Fibroblast of skin of left biceps (primary cell): ENCODE results near the gene IFT80.
"Not testable (repeated sequence)": the region's sequence is repeated elsewhere in the genome, so short reads cannot be mapped to it uniquely, and the experiment has no call there.

ENCODE experiments used
- DNase-seq, 2 experiments: peaks; one replicate each; pipeline ENCODE4 v3.0.0-alpha.2; 2013; ENCODE audit warnings: low read depth in 2 of 2

Gene IFT80

DNA sequence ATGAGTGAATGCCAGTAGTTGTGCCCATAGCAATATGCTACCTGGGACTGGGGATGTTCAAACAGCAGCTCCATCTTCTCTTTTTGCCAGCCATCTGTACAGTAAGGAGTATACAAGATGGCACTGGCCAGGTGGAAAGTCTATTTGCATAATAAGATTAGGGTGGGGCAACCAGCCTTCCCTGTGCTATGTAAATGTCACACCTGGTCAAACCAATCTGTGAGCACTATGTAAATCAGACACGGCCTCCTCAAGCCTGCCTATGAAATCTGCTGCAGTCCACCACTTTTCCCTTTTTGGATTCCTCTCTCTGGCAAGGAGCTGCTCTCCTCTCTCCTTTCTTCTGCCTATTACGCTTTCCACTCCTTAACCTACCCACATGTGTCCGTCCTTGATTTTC, 120.8 kb downstream of the IFT80 start:
- no peak for DNase-seq

GRCh38 chr3:160265088-160265487, 133.9 kb downstream of the IFT80 start:
- no peak for DNase-seq

GRCh38 chr3:160260587-160261270, 138.3 kb downstream of the IFT80 start:
- no peak for DNase-seq

GRCh38 chr3:160259589-160259988, 139.4 kb downstream of the IFT80 start:
- no peak for DNase-seq

DNA sequence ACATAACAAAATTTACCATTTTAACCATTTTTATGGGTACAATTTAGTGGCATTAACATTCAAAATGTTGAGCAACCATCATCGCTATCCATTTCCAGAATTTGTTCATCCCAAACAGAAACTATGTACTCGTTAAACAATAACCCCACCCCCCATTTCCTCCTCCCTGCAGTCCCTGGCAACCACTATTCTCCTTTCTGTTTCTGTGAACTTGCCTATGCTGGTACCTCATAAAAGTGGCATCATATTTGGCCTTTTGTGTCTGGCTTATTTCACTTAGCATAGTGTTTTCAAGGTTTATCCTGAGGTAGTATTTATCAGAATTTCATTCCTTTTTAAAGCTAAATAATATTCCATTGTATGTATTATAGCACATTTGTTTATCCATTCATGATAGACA, 141.4 kb downstream of the IFT80 start:
- no peak for DNase-seq

DNA sequence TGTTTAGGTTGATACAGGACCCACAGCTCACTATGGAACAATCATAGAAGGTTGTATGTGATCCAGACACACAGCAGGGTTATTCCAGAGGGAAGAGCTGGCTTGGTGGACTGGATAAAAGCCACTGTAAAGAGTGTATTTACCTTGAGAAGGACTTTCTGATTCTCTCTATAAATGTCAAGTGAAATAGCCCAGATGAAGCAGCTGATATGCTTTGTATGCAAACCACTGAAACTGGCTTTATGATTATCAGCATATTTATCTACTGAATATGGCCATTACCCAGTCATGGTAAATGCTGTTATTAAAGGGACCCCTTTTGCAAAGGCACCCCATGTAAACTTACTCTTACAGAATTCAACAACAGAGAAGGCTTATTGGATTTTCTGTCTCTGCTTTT, 145.7 kb downstream of the IFT80 start:
- DNase-seq = no peak

DNA sequence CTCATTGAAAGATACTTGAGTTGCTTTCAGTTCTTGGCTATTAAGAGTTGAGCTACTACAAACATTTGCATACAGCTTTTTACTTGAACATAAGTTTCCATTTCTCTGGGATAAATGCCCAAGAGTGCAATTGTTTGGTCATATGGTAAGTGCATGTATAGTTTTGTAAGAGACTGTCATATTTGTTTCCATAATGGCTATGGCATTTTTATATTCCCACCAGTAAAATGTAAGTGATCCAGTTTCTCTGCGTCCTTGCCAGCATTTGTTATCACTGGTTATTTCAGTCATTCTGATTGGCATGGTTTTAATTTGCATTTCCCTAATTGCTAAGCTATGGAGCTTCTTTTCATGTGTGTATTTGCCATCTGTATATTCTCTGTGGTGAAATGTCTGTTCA, 151.3 kb downstream of the IFT80 start:
- no peak for DNase-seq

GRCh38 chr3:160245261-160245800, 153.7 kb downstream of the IFT80 start:
- DNase-seq = no peak

DNA sequence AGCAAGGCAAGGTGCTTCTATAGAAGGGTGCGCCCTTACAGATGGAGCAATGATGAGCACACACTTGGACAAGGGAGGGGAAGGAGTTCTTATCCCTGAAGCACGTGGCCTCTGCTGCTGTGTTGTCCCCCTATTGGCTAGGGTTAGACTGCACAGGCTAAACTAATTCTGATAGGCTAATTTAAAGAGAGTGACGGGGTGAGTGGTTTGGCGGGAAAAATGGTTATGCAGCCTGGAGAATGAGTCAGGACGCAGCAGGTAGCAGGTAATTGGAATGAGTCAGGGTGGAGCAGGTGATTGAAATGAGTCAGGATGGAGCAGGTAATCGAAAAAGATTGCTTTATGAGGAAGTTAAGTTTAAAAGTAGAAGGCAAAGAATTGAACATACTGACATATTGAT, 158.3 kb downstream of the IFT80 start:
- not testable (repeated sequence) for DNase-seq

DNA sequence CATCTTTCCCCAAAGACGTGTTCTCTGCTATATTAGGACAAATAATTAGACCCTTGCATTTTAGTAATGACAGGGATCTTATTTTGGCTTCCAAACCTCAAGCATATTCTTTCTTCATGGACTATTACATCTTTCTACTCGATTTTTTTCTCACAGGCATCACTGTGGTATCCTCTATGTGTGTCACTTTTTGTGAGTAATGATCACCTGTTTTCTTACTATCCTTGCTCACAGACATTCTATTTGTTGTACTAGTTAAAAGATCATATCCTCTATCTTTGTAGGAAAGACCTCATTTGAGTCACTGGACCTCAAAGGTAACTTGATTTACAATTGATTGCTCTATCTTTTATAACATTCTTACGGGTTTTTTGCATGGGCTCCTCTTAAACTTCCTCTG, 167.0 kb downstream of the IFT80 start:
- DNase-seq = no peak

DNA sequence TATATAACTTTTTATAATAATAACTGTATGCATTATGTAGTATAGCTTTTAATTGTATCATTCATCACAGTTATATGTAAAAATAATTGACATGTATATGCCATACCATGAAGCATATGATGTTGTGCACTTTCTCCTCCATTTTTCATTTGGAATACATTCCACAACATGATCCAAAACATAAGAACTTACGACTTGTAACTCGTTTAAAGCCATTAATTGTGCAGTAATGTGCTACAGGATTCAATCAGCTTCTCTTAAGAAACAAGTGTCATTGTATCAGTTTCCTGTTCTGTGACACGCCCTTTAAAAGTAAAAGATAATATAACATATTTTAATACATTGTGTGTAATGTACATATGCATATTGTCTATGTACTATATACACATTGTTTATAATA, 171.6 kb downstream of the IFT80 start:
- DNase-seq = no peak

DNA sequence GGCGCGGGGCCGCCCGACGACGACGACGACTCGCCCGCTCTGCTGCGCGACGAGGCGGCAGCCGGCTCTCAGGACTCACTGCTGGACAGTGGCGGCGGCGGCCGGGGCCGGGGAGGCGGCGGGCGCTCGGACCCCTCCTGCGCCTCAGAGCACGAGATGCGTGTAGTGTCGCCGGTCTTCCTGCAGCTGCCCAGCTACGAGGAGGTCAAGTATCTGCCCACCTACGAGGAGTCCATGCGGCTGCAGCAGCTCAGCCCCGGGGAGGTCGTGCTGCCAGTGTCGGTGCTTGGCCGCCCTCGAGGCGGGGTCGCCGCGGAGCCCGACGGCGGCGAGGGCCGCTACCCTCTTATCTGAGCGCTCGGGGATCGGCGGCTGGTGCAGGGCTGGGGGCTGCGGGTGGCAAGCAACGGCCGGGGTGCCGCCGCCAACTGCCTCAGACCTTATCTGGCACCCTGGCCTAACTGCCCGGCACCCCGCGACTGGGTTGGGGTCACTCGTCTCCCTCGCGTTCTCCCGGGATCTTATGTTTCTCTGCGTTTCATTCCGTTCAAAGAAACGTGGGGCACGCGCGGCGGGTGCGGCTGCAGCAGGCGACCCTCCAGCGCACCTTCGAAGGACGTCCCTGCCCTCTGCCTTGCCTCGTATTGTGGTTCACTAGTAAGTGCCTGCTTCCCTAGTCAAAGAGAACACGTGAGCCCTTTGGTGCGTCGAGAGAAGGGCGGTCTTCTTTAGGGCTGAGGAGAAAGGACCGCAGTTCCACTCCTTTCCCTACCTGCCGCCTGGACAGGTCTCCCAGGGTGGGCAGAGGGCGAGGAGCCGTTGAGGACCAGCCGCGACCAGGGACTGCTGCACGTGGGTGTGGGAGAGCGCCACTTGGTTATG, 172.8 kb downstream of the IFT80 start:
- no peak for DNase-seq

- no peak for DNase-seq
Observed at GRCh38 chr3:160225176-160226025, 173.6 kb downstream of the IFT80 start, which contains the start of gene C3orf80. C3orf80 (plus strand) TSS chr3:160225422; CDS start chr3:160225636, 214 bp downstream.

- DNase-seq = no peak
Observed at GRCh38 chr3:160224811-160225175, 174.2 kb downstream of the IFT80 start.

DNA sequence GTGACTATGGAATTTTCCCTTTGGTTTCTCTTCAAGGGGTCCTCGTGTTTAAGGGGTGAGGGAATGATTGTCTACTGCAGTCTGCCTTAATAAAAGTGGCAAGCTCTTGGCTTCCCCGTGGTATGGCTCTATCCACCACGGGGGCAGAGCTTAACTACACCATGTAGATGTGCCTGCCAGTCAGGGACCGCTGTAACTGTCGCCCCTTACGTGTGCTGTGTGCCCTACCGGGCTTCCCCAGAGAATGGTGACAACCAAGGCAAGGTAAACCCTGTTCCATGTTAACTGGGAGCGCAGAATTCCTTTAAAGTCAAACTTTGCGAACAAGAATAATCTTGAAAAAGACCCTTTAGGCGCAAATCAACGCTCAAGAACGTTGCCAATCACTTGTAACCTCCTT, 174.8 kb downstream of the IFT80 start:
- DNase-seq = no peak

- no peak for DNase-seq
Observed at GRCh38 chr3:160221019-160221418, 178.0 kb downstream of the IFT80 start.

- no peak for DNase-seq
Observed at GRCh38 chr3:160220038-160220437, 179.0 kb downstream of the IFT80 start.

DNA sequence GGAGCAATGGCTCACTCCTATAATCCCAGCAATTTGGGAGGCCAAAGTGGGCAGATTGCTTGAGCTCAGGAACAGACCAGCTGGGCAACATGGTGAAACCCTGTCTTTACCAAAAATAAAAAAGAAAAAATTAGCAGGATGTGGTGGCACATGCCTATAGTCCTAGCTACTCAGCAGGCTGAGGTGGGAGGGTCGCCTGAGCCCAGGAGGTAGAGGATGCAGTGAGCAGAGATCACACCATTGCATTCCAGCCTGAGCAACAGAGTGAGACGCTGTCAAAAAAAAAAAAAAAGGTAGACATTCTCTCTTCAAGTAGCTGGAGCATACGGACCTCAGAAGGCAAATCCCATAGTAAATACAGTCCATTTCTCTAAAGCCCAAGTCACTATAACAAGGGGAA, 180.9 kb downstream of the IFT80 start:
- no peak for DNase-seq

DNA sequence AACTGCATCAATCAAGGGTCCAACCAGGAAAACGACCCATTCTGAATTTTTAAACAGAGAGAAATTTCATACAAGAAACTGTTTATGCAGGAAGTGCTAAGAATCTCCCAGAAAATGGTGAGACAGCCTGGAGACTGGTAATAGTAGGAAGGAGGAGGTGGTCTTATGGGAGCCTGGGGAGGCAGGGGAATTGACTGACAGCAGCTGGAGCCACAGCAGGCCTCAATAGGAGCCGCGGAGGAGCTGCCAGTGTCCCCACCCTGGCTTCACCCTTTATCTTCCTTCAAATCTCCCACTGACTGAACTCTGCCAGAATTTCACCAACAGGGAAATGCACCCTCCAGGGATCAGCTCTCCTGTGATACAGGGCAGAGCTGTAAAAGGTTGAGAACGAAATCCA, 181.3 kb downstream of the IFT80 start:
- DNase-seq = no peak

GRCh38 chr3:160213191-160213590, 185.8 kb downstream of the IFT80 start:
- DNase-seq = no peak

- DNase-seq = peak in 1 of 2 experiments; percentile 30
Observed at GRCh38 chr3:160210799-160211221, 188.2 kb downstream of the IFT80 start.

GRCh38 chr3:160210341-160210740, 188.7 kb downstream of the IFT80 start:
- no peak for DNase-seq
